ELF-1 (cell line): ENCODE results near the gene CYB5RL.
"Not testable (repeated sequence)": the region's sequence is repeated elsewhere in the genome, so short reads cannot be mapped to it uniquely, and the experiment has no call there.

Experiments
- DNase-seq: peaks from one replicate; pipeline ENCODE4 v3.0.0-alpha.2; 2016; ENCODE audit warnings: low read depth, low spot score

CYB5RL gene, protein sequence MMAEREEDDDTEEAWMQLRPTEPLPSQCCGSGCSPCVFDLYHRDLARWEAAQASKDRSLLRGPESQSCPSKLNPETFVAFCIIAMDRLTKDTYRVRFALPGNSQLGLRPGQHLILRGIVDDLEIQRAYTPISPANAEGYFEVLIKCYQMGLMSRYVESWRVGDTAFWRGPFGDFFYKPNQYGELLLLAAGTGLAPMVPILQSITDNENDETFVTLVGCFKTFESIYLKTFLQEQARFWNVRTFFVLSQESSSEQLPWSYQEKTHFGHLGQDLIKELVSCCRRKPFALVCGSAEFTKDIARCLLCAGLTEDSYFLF

DNA sequence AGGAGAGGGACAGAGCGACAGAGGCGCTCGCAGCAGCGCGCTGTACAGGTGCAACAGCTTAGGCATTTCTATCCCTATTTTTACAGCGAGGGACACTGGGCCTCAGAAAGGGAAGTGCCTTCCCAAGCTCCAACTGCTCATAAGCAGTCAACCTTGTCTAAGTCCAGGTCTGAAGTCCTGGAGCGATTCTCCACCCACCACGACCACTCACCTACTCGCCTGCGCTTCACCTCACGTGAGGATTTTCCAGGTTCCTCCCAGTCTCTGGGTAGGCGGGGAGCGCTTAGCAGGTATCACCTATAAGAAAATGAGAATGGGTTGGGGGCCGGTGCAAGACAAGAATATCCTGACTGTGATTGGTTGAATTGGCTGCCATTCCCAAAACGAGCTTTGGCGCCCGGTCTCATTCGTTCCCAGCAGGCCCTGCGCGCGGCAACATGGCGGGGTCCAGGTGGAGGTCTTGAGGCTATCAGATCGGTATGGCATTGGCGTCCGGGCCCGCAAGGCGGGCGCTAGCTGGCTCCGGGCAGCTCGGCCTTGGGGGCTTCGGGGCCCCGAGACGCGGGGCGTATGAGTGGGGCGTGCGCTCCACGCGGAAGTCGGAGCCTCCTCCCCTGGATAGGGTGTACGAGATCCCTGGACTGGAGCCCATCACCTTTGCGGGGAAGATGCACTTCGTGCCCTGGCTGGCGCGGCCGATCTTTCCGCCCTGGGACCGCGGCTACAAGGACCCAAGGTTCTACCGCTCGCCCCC is at the start of gene CYB5RL, which contains the start of gene MRPL37:
Gene CYB5RL, minus strand, starts transcription at position 266 of the 754 bp plus-strand sequence. CDS start 4,414 bp downstream, outside the sequence.
Gene MRPL37, plus strand, starts transcription at position 403 of the 754 bp plus-strand sequence. Its CDS starts 77 bp downstream, at position 480.
- peak; percentile 98 for DNase-seq

DNA sequence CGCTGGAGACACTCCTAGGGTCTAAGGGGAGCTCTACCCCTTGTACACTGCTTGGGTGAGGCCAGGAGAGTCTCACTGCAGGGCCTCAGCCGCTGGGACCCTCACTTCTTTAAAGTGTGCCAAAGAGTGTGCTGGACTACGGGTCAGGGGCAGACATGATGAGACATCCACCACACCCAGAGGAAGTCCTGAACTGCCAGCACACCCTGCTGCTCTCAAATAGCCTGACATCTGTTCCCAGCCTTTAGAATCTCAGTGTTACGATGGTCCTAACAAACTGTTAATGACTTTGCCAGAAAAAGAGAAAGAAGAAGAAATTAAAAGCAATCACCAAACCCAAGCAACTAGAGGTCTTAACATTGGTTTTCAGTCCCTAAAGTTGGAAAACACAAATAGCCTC is 49.1 kb upstream of the CYB5RL start:
- no peak for DNase-seq

DNA sequence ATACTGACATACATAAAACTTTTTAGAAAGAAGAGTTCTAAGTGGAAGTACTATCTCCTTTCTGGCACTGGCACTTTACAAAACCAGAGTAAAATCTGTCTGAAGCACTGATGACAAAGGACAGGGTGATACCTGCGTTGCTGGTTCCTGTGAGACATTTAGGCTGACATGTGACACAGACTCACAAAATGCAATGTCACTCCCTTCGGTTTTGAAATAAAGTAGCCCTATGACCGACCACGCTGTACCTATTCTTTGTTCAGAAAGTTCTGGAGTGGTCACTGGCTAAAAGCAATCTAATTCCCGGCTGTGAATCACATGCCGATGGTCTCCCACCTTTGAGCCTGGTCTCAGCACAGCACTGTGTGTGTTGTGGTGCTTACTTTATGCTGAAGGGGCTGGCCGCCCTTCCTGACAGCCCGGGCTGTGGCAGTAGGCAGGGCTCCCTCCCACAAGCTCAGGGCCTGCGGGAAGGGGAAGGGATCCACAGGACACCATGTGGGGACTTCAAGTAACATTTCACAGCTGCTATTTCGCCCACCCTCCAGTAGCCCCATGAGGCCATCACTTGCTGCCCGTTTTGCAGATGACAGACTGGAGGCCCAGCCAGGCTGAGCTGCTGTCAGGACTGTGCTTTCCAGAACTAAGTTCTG is 48.2 kb upstream of the CYB5RL start:
- DNase-seq, result no peak

DNA sequence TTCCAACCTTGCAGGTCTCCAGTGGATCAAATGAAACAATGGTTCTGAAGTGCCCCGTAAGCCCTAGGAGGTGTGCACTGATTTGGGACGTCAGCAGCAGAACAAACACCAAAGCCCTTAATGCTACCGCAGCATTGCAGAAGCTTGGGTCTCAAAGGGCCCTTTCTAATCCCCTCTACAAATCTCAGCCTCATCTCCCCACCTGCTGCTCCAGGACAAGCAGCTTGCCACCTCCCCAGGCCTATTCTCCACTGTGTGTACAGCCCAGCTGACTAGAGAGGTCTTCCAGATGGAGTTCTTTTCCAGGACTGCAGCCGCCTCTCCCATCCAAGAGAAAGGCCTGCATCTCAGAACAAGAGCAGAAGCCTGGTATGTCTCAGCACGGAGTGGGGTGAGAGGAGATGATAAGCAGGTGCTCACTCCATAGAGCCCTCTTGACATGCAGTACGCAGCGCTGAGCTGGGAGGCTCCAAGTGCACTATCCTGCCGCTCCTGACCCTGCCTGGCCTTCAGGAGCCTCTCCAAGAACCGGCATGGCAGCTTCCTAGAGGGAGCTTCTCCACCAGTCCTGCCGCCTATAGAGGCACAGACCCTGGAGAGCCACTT is 46.4 kb upstream of the CYB5RL start:
- no peak for DNase-seq

DNA sequence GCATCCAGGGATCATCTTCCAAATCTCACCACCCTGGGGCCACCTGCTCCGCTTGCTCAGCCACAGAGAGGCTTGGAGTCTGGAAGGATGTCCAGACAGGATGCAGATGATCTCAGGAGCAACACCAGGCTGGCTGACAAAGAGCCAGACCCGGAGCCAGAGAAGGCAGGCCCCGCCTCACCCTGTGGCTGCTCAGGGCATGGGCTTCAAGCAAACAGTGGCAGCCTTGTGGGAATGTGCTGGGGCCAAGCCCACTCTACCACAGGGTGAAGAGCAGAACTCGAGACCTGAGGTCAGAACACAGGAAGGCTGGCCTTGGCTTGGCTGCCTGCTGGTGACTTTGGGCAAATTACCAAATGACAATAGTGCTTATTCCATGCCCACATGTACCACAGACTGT is 45.7 kb upstream of the CYB5RL start:
- no peak for DNase-seq

DNA sequence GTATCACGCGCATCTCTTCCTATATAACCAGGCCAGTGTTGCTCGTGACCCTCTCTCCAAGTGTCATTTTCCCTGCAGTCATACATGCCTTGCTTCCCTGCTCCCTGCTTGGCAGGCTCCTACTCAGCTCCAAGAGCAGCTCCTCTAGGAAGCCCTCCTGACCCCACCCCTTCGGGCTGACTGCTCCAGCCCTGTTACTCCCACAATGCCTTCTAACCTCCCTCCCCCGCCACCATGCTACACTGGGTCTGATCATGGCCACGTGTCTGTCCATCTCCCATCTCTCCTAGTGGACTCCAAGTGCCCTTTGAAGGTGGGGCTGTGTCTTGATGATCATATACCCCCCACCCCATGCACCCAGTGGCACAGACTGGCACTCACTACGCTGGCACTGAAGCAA is 44.8 kb upstream of the CYB5RL start:
- no peak for DNase-seq

DNA sequence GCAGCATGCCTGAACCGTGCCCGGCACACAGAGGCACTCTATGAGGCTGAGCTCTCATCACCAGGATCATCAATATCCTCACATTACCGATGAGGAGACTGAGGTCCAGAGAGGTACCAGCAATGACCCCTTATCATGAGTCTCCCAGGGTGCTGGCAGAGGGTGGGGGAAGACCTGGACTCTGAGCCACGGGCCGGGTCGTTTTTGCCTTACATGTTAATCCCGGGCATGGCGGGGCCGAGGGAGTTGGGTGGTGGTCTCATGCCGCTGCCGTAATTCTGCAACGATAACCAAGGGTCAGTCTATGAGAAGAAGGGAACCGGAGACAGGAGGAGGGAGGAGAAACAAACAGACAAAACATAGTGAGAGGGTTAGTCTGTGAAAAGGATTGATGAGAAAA is 43.2 kb upstream of the CYB5RL start:
- DNase-seq, result no peak

DNA sequence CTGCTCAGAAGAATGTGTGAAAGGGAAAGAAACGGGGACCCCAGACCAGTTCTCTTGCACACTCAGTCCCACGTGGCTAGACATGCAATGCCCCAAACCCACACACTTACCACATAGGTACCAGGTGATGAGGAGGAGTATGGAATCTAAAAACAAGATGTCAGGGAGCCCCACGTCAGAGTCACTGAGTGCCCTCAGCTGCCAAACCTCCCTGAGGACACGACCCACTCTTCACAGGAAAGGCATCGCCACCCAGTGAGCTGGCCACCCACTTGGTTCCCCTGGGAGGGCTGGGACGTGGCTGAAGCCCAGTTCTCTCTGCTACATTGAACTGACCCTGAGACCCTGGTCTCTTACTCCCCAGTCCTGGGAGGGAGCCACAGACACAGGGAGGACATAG is 41.5 kb upstream of the CYB5RL start:
- DNase-seq, result no peak

DNA sequence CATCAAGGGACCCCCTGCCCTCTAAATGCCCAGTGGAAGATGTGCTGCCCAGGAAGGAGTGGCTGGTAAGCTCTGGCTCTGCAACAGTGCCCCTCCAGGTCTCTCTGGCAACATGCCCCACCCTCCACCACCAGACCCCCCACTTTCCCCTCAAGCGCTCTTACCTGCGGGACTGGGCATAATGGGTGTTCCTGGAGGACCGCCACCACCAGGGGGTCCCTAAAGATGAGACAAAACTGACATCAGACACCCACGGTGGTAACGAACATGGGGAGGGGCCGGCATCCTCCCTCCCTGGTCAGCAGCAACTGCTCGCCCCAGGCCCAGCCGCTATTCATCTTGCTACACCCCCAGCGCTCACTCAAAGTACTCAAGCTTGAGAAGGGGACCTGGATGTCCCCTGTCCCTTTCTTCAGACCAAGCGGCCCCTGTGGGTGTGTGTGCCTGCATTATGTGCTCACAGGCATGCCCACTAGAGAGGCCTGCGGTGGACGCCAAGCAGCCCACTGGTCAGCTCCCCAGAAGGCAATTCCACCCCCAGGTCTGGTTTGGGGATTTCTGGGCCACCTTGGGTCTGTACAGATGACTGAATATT is 41.0 kb upstream of the CYB5RL start:
- no peak for DNase-seq

DNA sequence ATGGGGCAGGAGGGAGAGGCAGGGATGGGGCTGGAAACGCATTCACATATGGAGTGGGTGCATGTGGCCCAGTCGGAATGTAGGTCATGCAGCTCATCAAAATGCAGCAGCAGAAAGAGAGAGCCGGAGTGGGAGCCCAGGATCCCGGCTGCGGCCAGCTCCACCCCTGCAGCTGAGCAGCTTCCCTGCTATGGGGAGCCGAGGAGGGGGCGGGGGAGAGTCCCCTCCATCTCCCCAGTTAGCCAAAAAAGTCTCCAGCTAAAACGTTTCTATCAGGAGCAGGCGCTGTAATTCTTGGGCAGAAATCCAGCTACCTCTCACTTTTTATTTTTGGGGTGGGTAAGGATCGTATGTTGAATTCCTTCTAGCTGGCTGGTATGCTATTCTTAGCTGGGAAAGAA is 39.8 kb upstream of the CYB5RL start:
- no peak for DNase-seq

DNA sequence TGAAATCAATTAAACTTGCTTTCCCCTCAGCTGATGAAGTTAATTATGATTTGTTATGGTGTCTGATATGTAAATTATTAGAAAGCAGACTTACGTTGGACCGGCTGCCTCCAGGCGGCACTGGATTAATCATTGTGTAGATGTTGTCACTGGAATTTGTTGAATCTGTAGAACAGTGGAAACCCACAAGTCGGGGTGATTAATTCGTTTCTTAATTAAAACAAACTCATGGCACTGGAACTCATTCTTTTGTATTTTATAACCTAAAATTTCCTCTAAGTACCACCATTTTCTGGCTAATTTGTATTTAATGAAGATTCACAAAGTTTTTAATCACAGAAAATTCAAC is 39.2 kb upstream of the CYB5RL start:
- DNase-seq, result no peak

DNA sequence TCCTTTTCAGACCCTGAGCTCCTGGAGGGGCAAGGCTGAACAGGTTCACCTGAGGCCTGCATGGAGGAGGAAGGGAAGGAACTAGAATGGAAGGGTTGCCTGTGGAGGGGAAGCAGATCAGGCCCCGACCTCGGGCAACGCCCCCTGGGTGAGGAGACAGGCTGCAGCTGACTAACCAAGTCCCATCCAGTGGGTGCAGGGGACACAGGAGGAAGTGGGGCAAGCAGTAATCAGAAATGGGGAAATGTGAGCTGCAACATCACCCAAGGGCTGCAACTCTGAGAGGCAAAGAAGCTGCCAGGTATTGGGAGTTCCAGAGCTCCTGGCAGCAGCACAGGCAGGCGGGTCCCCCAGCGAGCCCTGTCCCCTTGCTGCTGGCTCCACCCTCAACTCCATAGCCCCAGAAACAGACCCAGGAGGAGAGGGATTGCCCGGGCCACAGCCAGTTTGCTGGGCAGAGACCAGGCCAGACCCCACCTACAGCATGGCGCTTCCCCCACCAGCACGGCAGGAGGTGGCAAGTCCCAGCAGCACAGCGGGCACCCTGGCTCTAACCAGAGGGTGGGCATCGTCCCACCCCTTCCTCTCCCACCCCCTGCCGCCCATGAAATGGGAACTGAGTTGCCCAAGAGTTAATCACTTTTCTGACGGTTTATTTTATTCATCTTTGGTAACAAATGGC is 38.7 kb upstream of the CYB5RL start:
- DNase-seq, result no peak

DNA sequence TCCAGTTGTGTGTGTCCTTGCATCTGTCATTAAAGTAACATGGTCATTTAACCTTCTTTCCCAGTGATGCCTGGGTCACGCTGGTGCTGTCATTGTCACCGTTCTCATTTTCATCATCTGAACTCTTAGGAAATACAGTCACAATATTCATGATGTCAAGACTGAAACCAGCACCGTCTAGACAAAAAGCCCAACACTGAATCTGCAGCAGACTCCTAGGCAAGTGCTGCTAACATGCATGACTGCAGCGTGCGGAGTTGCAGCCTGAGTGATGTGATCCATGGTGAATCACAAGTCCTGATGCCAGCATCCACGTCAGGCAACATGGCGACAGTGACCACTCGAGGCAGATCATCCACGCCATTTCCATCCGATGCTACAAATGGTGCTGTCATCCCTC is 37.8 kb upstream of the CYB5RL start:
- DNase-seq, result no peak

DNA sequence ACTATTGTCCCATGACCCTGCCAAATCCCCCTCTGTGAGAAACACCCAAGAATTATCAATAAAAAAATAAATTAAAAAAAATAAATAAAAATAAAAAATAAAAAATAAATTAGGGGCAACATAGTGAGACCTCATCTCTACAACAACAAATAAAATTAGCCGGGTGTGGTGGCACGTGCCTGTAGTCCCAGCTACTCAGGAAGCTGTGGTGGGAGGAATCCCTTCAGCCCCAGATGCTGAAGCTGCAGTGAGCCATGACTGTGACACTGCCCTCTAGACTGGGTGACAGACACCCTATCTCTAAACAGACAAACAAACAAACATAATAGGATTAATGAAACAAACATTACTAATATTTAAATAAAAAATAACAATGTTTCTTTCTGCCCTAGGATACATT is 34.5 kb upstream of the CYB5RL start:
- no peak for DNase-seq

DNA sequence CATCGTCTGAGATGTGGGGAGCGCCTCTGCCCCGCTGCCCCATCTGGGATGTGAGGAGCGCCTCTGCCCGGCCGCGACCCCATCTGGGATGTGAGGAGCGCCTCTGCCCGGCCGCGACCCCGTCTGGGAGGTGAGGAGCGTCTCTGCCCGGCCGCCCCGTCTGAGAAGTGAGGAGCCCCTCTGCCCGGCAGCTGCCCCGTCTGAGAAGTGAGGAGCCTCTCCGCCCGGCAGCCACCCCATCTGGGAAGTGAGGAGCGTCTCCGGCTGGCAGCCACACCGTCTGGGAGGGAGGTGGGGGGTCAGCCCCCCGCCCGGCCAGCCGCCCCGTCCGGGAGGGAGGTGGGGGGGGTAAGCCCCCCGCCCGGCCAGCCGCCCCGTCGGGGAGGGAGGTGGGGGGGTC is 33.4 kb upstream of the CYB5RL start:
- DNase-seq, result not testable (repeated sequence)

DNA sequence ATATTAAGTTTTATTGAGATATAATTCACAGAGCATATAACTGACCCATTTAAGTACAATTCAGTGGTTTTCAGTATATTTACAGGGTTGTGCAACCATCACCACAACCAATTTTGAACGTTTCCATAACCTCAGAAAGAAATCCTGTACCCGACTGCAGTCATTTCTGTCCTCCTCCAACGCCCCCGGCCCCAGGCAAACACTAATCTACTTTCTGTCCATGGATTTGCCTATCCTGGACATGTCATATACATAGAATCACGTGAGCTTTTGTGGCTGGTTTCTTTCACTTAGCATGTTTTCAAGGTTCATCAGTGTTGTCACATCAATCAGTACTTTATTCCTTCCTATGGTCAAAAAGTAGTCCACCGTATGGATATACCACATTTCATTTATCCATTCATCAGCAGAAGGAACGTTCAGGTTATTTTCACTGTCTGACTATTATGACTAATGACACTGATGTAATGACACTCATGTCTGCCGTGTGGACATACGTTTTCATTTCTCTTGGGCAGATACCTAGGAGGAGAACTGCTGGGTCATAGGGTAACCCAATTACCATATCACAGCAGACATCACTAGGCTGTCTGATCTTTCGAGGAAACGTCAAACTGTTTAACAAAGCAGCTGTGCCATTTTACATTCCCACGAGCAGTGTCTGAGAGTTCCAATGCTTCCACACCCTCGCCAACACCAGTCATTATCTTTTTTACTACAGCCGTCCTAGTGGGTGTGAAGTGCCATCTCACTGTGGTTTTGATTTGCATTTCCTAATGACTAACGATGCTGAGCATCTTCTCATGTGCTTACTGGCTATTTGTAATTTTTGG is 30.9 kb upstream of the CYB5RL start:
- DNase-seq, result no peak

DNA sequence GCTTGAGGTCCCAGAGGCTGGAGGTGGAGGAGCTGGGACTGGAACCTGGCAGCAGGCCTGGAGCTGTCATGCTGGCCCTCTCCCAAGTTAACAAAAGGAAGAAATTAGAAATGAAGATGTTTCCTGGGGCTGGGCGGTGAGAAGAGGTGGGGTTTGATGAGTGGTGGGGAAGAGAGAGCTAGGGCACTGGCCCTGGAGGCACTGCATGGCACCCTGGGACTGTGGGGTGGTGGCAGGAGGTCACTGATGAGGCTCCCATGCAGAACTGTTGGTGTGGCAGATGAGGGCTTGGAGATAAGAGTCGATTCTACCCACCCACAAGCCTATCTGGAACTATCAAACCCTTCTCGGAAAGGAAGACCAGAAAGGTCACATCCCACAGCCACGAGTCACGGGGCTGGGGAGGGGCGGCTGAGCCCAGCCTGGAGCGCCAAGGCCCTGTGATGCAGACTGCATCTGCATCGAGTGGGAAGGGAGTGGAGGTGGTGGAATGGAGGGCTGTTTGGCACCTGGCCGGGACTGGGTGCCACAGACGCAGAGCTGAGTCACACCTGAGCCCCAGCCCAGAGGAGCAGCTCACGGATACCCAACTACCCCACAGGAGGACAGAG is 29.6 kb upstream of the CYB5RL start:
- peak; percentile 51 for DNase-seq

DNA sequence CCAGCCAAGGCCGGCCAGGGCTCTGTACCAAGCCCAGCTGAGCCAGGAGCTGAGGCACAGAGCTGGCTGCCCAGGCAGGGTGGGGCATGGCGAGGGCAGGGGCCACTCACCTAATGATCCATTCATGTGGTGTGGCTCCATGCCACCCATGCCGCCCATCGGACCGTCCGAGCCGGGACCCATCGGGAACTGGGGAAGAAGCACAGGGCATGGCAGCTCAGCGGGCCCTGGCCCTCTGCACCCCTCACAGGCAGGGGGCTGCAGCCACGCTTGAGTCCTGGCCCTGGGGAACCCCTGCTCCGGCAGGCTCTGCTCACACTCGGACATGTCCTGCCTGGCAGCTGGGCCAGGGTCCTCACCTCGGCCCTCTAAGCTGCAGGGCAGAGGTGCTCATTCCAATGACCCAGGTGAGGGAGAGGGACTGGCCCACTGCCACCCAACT is 28.8 kb upstream of the CYB5RL start:
- no peak for DNase-seq

DNA sequence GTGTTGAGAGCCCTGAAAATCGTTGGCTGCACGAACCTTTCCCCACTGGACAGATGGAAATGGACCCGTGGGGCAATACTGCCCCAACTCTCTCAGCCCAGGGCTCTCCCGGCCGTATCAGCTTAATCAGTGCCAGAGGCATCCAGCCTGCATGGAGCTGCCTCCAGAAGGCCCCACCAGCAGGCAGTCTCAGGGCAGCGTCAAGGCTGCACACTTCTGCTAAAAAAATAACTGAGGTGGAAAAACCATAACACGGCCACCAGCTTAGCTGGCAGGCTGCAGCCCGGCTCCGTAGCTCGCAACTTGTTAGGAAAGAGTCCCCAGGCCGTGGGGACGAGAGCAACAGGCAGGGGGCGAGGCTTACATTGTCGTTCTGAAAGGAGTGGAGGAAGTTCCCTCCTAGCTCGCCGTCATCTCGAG is 28.1 kb upstream of the CYB5RL start:
- no peak for DNase-seq

DNA sequence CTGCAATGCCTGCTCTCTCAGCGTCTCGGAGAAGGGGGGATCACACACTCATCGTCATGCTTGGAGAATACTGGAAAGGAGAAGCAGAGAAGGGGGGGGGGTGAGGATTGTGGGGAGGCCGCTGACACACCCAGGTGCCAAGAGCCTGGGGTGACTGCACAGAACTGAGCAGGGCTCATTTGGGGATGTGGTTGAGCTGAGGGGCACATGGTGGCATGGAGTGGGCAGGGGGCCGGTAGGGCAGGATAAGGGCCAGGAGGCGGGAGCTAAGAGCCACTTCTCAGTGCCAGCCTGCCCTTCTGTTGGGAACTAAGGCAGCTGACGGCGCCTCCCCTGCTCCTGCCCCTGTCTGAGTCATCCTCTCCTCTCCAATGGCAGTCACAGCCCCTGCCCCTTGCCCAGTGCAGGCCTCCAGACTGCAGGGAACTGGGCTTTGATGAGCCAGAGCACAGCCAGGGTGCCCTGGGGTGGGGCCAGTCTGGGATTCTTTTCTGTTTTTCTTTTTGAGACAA is 27.3 kb upstream of the CYB5RL start:
- DNase-seq, result peak; percentile 49
